HG03066 (cell line): ENCODE results near the gene VPS41.

ENCODE experiments used
- ATAC-seq: cut with Tn5 transposase; IDR thresholded peaks from one replicate; pipeline ENCODE4 v1.9.1; 2021; ENCODE audit warnings: low read depth; ENCODE audit not compliant: unreplicated experiment

VPS41 gene

GRCh38 chr7:38820571-38820970, 88.4 kb downstream of the VPS41 start:
- no peak for ATAC-seq

- no peak for ATAC-seq
These were observed 89.5 kb downstream of the VPS41 start for GRCh38 chr7:38819463-38819862.

- ATAC-seq: no peak
These were observed 91.5 kb downstream of the VPS41 start for GRCh38 chr7:38817526-38817925.

GRCh38 chr7:38813768-38814167, 95.2 kb downstream of the VPS41 start:
- ATAC-seq: no peak

- no peak for ATAC-seq
These were observed 102.1 kb downstream of the VPS41 start for GRCh38 chr7:38806912-38807311.

- no peak for ATAC-seq
These were observed 107.2 kb downstream of the VPS41 start for GRCh38 chr7:38801786-38802185.

- ATAC-seq: no peak
These were observed 110.3 kb downstream of the VPS41 start for GRCh38 chr7:38798552-38799267.

GRCh38 chr7:38796626-38797501, 112.1 kb downstream of the VPS41 start:
- ATAC-seq: no peak

- ATAC-seq: no peak
These were observed 113.4 kb downstream of the VPS41 start for GRCh38 chr7:38795593-38795992.

- ATAC-seq: no peak
These were observed 127.0 kb downstream of the VPS41 start for GRCh38 chr7:38781991-38782390.

GRCh38 chr7:38777609-38778008, 131.4 kb downstream of the VPS41 start:
- no peak for ATAC-seq

- ATAC-seq: no peak
These were observed 133.3 kb downstream of the VPS41 start for GRCh38 chr7:38775506-38776175.

GRCh38 chr7:38773430-38773829, 135.6 kb downstream of the VPS41 start:
- ATAC-seq: no peak

- ATAC-seq: no peak
These were observed 148.8 kb downstream of the VPS41 start for GRCh38 chr7:38760226-38760625.

GRCh38 chr7:38759028-38759427, 150.0 kb downstream of the VPS41 start:
- no peak for ATAC-seq

GRCh38 chr7:38757931-38758330, 151.1 kb downstream of the VPS41 start:
- no peak for ATAC-seq

- no peak for ATAC-seq
These were observed 152.5 kb downstream of the VPS41 start for GRCh38 chr7:38756521-38756920.

GRCh38 chr7:38753347-38753746, 155.6 kb downstream of the VPS41 start:
- no peak for ATAC-seq

- no peak for ATAC-seq
These were observed 157.6 kb downstream of the VPS41 start for GRCh38 chr7:38751416-38751815.

- ATAC-seq: no peak
These were observed 160.9 kb downstream of the VPS41 start for GRCh38 chr7:38748056-38748610.

GRCh38 chr7:38746438-38746837, 162.6 kb downstream of the VPS41 start:
- ATAC-seq: no peak
